Hindlimb muscle (tissue), 1 donor: ENCODE measurements around the gene SLC16A3. TPM values are rescaled to one million over a fixed set of nuclear protein-coding genes. Genes with fewer than 3 reads are reported as not detected.
"Not testable (repeated sequence)": the region's sequence is repeated elsewhere in the genome, so short reads cannot be mapped to it uniquely, and the experiment has no call there.

ENCODE experiments used
- DNase-seq: peaks from one replicate; pipeline ENCODE4 v3.0.0-alpha.2; 2013
- polyA plus RNA-seq: library from polyadenylated mRNA; unstranded; fragments of 120-200 nt; gene quantifications from one replicate; pipeline ENCODE4 v1.2.1, GENCODE V29; 2013; ENCODE audit not compliant: insufficient read length

SLC16A3 gene
- polyA plus RNA-seq, 1 donor, result 34.8 TPM

- no peak for DNase-seq
These were observed 19.2 kb downstream of the SLC16A3 start for GRCh38 chr17:82247856-82248671.

- DNase-seq, result no peak
These were observed 20.2 kb downstream of the SLC16A3 start for GRCh38 chr17:82248815-82249674.

- no peak for DNase-seq
These were observed 21.2 kb downstream of the SLC16A3 start for GRCh38 chr17:82249896-82250581.

GRCh38 chr17:82250868-82251500, 22.1 kb downstream of the SLC16A3 start:
- no peak for DNase-seq

GRCh38 chr17:82252511-82253178, 23.8 kb downstream of the SLC16A3 start:
- DNase-seq, result no peak

GRCh38 chr17:82253179-82253544, 24.3 kb downstream of the SLC16A3 start:
- no peak for DNase-seq

GRCh38 chr17:82254096-82254495, 25.3 kb downstream of the SLC16A3 start:
- DNase-seq, result not testable (repeated sequence)

GRCh38 chr17:82254746-82255145, 25.9 kb downstream of the SLC16A3 start:
- not testable (repeated sequence) for DNase-seq

- no peak for DNase-seq
These were observed 26.6 kb downstream of the SLC16A3 start for GRCh38 chr17:82255402-82255972.

- DNase-seq, result no peak
These were observed 27.5 kb downstream of the SLC16A3 start for GRCh38 chr17:82256242-82256885.

- no peak for DNase-seq
These were observed 28.6 kb downstream of the SLC16A3 start for GRCh38 chr17:82257473-82257872.

GRCh38 chr17:82258555-82258954, 29.7 kb downstream of the SLC16A3 start:
- no peak for DNase-seq

- DNase-seq, result not testable (repeated sequence)
These were observed 31.4 kb downstream of the SLC16A3 start for GRCh38 chr17:82259972-82260961.

- DNase-seq, result no peak
These were observed 33.5 kb downstream of the SLC16A3 start for GRCh38 chr17:82262344-82262743.

- no peak for DNase-seq
These were observed 34.8 kb downstream of the SLC16A3 start for GRCh38 chr17:82263641-82264040.

GRCh38 chr17:82266142-82266541, 37.3 kb downstream of the SLC16A3 start:
- DNase-seq, result no peak

GRCh38 chr17:82267575-82268379, 38.9 kb downstream of the SLC16A3 start:
- DNase-seq, result peak; percentile 79

- DNase-seq, result no peak
These were observed 40.5 kb downstream of the SLC16A3 start for GRCh38 chr17:82269138-82269881.
